HG03095 (cell line): ENCODE results near the gene DLL4.

Experiments used
- ATAC-seq: cut with Tn5 transposase; IDR thresholded peaks from one replicate; pipeline ENCODE4 v1.9.1; 2021; ENCODE audit warnings: moderate library complexity; ENCODE audit not compliant: unreplicated experiment

Gene DLL4

GRCh38 chr15:40906091-40906990 is 22.8 kb upstream of the DLL4 start:
- ATAC-seq = peak; percentile 62

DNA sequence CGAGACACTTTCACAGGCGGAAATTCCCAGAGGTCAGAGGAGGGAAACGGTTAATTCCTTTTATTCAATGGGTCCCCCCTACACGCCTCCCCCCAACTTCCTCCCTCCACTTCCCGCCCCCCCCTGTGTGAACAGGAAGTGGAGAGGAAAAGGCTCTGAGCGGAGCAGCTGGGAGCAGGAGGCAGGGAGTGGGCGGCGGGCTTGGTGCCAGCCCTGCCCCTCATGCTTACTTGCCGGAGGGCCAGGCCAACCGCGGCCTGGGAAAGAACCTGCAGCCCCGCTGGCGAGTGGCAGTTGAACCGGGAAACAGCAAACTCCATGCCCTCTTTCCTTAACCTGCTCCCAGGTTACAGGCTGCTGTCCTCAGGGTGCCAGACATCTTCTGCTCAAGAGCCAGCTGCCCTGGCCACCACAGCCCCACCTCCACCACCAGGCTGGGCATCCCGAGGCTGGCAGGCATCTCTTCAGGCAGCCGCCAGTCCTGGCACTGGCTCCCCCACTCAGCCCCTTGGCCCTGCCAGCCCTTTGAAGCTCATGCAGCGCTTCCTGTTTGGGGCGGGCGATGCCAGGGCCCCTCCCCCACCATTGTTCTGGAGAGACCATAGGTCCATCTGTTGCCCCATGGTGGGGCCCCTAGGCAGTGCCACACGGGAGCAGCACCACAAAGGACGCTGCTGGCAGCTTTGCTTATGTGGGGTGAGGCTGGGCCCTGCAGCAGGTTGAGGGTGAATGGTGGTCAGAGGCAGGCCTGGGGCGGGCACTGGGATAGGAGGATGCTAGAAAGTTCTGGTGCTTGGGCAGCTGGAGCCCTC is 21.9 kb upstream of the DLL4 start:
- ATAC-seq = no peak

DNA sequence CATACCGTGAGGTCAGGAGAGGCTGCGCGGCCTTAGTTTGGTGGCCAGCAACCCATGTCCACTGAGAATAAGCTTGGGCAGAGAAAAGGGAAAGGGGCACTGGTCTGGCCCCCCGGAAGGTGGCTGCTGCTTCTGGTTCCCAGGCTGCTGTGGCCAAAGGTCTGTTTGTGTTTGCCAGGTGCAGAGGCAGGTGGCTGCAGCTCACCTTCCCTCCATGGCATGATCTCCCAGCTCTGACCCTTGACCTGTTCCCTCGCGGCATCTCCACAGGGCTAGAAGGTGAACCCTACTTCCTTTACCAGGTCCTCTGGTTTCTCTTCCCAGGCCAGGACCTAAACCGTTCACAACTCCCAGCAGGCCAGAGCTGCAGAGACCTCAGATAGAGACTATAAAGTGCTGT is 21.0 kb upstream of the DLL4 start:
- ATAC-seq = no peak

GRCh38 chr15:40909662-40910630 is 19.2 kb upstream of the DLL4 start:
- no peak for ATAC-seq

GRCh38 chr15:40911141-40911540 is 18.0 kb upstream of the DLL4 start:
- no peak for ATAC-seq

DNA sequence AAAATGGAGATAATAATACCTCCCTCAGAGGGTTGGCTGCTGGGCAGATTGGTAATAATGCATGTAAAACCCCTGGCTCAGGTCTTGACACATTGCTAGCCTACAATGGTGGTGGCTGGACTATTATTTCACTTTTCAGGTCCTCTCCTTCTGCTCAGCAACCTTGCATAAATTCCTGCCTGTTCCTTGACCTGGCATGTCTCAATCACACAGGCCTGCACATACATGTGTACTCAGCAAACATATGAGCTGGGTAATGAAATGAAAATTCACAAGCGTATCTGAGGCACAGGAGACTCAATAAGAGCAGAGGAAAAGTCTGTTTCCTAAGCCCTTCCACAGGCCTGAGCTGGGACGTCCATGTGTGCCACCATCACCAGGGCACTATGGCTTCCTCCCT is 17.4 kb upstream of the DLL4 start:
- no peak for ATAC-seq

DNA sequence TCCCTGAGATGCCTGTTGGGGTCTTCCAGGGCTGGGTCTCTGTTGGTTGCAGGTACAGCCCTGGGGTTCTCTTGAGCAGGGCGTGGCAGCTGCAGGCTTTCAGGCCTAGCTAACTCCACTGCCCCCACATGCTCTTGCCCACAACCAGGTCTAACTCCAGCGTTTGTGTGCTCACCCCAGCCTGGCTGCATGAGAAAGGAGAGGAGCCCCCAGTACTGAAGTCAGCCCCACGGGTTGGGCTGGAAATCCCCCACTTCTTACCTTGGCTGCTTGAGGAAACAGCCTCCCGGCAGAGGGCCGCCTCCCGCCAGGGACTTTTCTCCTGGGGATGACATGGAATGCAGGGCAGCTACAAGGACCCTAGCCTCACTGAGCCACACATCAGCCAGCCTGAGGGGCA is 16.7 kb upstream of the DLL4 start:
- ATAC-seq = no peak

DNA sequence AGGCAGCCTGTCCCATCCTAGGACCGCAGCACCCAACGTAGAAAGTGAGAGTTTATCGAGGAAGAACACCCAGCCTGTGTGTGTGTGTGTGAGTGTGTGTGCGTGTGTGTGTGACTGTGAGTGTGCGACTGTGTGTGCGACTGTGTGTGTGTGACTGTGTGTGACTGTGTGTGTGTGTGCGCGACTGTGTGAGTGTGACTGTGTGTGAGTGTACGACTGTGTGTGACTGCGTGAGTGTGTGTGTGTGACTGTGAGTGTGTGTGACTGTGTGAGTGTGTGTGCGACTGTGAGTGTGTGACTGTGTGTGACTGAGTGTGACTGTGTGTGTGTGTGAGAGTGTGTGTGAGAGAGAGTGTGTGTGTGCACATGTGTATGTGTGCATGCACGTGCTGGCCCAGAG is 15.1 kb upstream of the DLL4 start:
- ATAC-seq = no peak

GRCh38 chr15:40914486-40914885 is 14.7 kb upstream of the DLL4 start:
- ATAC-seq = no peak

- no peak for ATAC-seq
Observed at GRCh38 chr15:40915116-40915661, 14.0 kb upstream of the DLL4 start.

GRCh38 chr15:40915679-40916078 is 13.5 kb upstream of the DLL4 start:
- no peak for ATAC-seq

DNA sequence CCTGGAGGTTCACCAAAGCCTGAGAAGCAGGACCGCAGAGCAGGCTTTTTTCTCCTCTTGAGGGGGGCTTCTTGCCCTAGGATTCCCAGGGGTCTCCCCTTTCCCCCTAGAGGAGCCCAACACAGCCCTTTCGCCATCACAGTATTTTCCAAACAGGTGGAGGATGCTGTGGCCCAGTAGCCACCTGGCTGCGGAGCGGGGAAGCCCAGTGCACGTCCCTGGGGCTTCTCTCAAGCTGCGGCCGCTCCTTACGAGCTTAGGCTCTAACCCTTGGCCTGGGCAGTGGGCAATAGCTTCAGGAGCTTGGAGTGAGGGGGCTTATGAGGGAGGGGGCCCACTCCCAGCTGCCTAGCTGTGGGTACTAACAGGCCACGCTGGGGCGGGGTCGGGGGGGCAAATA is 11.6 kb upstream of the DLL4 start:
- no peak for ATAC-seq

GRCh38 chr15:40918146-40918798 is 10.9 kb upstream of the DLL4 start:
- no peak for ATAC-seq

DNA sequence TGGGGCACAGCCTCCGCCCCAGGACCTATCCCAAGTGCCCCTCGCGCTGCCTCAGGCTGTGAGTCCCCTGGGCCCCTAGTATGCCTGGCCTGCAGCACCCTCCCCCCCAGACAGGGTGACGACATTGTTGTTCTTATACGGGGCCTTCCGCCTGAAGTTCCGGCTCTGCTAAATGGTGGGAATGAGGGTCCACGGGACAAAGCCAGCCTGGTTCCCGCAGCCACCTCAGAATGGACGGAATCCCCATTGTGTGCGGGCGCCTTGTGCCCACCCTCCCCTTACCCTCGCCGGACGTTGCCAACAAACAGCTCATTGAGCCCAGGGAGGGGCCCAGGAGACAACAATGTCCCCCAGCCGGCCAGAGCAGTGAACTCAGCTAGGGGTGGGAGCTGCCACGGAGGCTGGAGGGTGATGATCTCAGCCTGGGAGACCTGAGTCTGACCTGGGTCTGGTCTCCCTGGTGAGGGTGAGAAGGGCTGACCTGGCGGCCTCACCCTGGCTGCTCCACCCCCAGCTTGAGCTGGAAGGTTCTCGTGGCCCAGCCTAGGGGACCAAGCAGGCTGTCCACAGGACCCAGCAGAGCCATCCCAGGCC is 10.2 kb upstream of the DLL4 start:
- no peak for ATAC-seq

GRCh38 chr15:40921949-40922607 is 7.1 kb upstream of the DLL4 start:
- no peak for ATAC-seq

DNA sequence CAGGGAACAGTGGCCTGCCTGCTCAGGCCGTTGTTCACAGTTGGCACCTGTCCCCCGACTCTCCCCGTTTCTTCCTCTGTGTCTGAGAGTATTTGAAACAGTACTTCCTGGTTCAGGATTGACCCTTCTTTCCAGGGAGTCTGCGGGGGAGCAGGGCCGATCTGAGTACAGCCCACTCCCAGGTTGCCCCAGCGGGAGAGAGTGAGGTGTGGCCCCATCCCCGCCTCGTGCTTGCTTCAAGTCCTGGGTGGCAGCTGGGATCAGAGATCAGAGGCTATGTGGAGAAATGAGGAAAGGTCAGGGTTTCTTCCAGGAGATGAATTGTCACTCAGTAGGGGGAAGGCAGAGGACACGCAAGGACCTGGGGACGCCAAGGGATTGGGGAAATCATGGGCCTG is 6.5 kb upstream of the DLL4 start:
- no peak for ATAC-seq

- no peak for ATAC-seq
Observed at GRCh38 chr15:40923551-40923950, 5.6 kb upstream of the DLL4 start.

GRCh38 chr15:40925495-40925862 is 3.7 kb upstream of the DLL4 start:
- no peak for ATAC-seq
